ENCODE results near the gene MATCAP1. TPM values are rescaled to one million over a fixed set of nuclear protein-coding genes. Genes with fewer than 3 reads are reported as not detected.
A peak's percentile ranks its signal among the peaks of the same experiment; 100 is the strongest.

MATCAP1 gene
- total and polyA plus RNA-seq, 2 of the 13 experiments (the other 11 are each of a cell fraction or from before 2014, with no cell fraction given): 11.2 to 24.5 TPM

- TF ChIP-seq GRHL1 (CRISPR knock-in tag; conservative IDR thresholded peaks at IDR 0.05): no peak
- peak; percentile 69; the same call in 1 of the 2 replicates for TF ChIP-seq ZNF556 (CRISPR knock-in tag; IDR thresholded peaks at IDR 0.05; ENCODE audit: borderline replicate concordance)
- no peak for TF ChIP-seq DDIT3 (CRISPR knock-in tag; IDR thresholded peaks at IDR 0.05)
- TF ChIP-seq TARDBP (CRISPR knock-in tag; IDR thresholded peaks at IDR 0.05): peak; percentile 93
- TF ChIP-seq ZNF589 (CRISPR knock-in tag; conservative IDR thresholded peaks at IDR 0.05): 0 out of 2 replicates have a peak, but pooled peaks have one; percentile 7
- TF ChIP-seq KDM3A (CRISPR knock-in tag; IDR thresholded peaks at IDR 0.05; ENCODE audit: low read depth): peak; percentile 91
- 0 out of 2 replicates have a peak, but pooled peaks have one; percentile 83 for TF ChIP-seq ZNF468 (CRISPR knock-in tag; IDR thresholded peaks at IDR 0.05)
- TF ChIP-seq ARHGAP35 (CRISPR knock-in tag; IDR thresholded peaks at IDR 0.05; ENCODE audit: borderline replicate concordance): no peak; the same call in 1 of the 2 replicates
- no peak for TF ChIP-seq PLSCR1 (CRISPR knock-in tag; IDR thresholded peaks at IDR 0.05; ENCODE audit: borderline replicate concordance)
- no peak; the same call in 1 of the 2 replicates for TF ChIP-seq ZFP1 (CRISPR knock-in tag; IDR thresholded peaks at IDR 0.05)
- peak; percentile 92; the same call in 1 of the 2 replicates for TF ChIP-seq ZFP91 (CRISPR knock-in tag; IDR thresholded peaks at IDR 0.05; ENCODE audit: borderline replicate concordance)
- no peak for TF ChIP-seq HIC2 (CRISPR knock-in tag; IDR thresholded peaks at IDR 0.05; ENCODE audit: low read depth)
- TF ChIP-seq SYNCRIP (IDR thresholded peaks at IDR 0.05; ENCODE audit: insufficient read depth, low read depth, low read length): no peak
- TF ChIP-seq ZNF317 (CRISPR knock-in tag; IDR thresholded peaks at IDR 0.05): 0 out of 2 replicates have a peak, but pooled peaks have one; percentile 58
- no peak for TF ChIP-seq FIP1L1 (IDR thresholded peaks at IDR 0.05; ENCODE audit: borderline replicate concordance, insufficient read depth, low read depth, low read length)
- no peak for TF ChIP-seq MTA3 (CRISPR knock-in tag; IDR thresholded peaks at IDR 0.05)
- TF ChIP-seq ELF3 (CRISPR knock-in tag; IDR thresholded peaks at IDR 0.05): 0 out of 2 replicates have a peak, but pooled peaks have one; percentile 11
- TF ChIP-seq ZNF572 (CRISPR knock-in tag; IDR thresholded peaks at IDR 0.05): no peak
- TF ChIP-seq POLR2AphosphoS2 (IDR thresholded peaks at IDR 0.05; ENCODE audit: low read depth, low read length): no peak
- peak; percentile 90; the same call in 1 of the 2 replicates for TF ChIP-seq ZNF777 (CRISPR knock-in tag; IDR thresholded peaks at IDR 0.05)
- TF ChIP-seq ZNF720 (CRISPR knock-in tag; IDR thresholded peaks at IDR 0.05): no peak
- TF ChIP-seq ZNF557 (CRISPR knock-in tag; IDR thresholded peaks at IDR 0.05): 0 out of 2 replicates have a peak, but pooled peaks have one; percentile 8
- peak; percentile 54 for TF ChIP-seq CREM (IDR thresholded peaks at IDR 0.05)
- peak; percentile 66; the same call in 1 of the 2 replicates for TF ChIP-seq CREM (CRISPR knock-in tag; IDR thresholded peaks at IDR 0.05)
Measured at GRCh38 chr16:67183627-67184452, at the start of gene MATCAP1 (continued).

Measured in HepG2 (cell line).